Measurements from ENCODE around the gene DTWD1. TPM values are rescaled to one million over a fixed set of nuclear protein-coding genes. Genes with fewer than 3 reads are reported as not detected.

DTWD1 gene
- total and polyA plus RNA-seq, 2 of the 4 experiments (the other 2 are of a cell fraction) = 19.9 to 20.1 TPM

- H2AK5ac ChIP-seq (ENCODE audit: low read depth, low read length) = peak overlapping the region; percentile 40; the same call in 1 of the 2 replicates
- H3K9me3 ChIP-seq (ENCODE audit: control insufficient read depth, insufficient read depth, low read length) = no peaks in the 10 kb centered on the region
- no peak overlapping the region for H4K5ac ChIP-seq (ENCODE audit: low read depth, low read length)
- no peak overlapping the region for H3K4me2 ChIP-seq (ENCODE audit: low read depth, low read length)
- H3K4me3 ChIP-seq (ENCODE audit: insufficient read depth, low read depth, low read length) = no peak overlapping the region
- BruUV-seq (replicated peaks) = no TSS peak
- H3K9ac ChIP-seq (ENCODE audit: low read depth, low read length) = no peak overlapping the region
- H3K56ac ChIP-seq (ENCODE audit: extremely low read depth, insufficient read depth, low read length) = no peak overlapping the region
- H3K4ac ChIP-seq (ENCODE audit: low read depth, low read length) = peak overlapping the region; percentile 1; the same call in 1 of the 2 replicates
- H2BK120ac ChIP-seq (ENCODE audit: low read depth, low read length) = 0 out of 2 replicates have a peak overlapping the region, but pooled peaks have one; percentile 7
- intact Hi-C loops (cut with micrococcal nuclease) = no loop called here
- peaks cover 6 to 17% of the 10 kb centered on the region in 2 experiments; a peak in 2 of 4 replicates for H3K79me1 ChIP-seq (ENCODE audit: low read depth in 1 of 2, low read length in 2 of 2)
- ATAC-seq (ENCODE audit: low read depth) (0 out of 2 replicates have a peak, but pooled peaks have one; percentile 31), DNase-seq (peak; percentile 81)
- in situ Hi-C loops (cut with MboI; ENCODE audit: low sequenced_read_pairs) = no loop called here
- dilution Hi-C loops (cut with HindIII; ENCODE audit: low sequenced_read_pairs, unreplicated experiment) = no loop called here
- 0 out of 2 replicates have a peak overlapping the region, but pooled peaks have one; percentile 8 for H3K14ac ChIP-seq (replicated peaks; ENCODE audit: low read depth, low read length)
- peaks cover 10% of the 10 kb centered on the region for H3K36me3 ChIP-seq (ENCODE audit: control insufficient read depth, insufficient read depth, low read length)
- H2AK9ac ChIP-seq (replicated peaks; ENCODE audit: low read depth, low read length, poor library complexity) = no peak overlapping the region
- no peak overlapping the region for H2AFZ ChIP-seq (replicated peaks; ENCODE audit: low read length, poor library complexity)
- no peaks in the 10 kb centered on the region for H3K27me3 ChIP-seq (ENCODE audit: control insufficient read depth, insufficient read depth, low read length)
- H4K91ac ChIP-seq (ENCODE audit: insufficient read depth, low read depth, low read length) = no peak overlapping the region; the same call in 1 of the 2 replicates
- peak overlapping the region; percentile 59; the same call in 1 of the 2 replicates for H3K18ac ChIP-seq (ENCODE audit: low read depth, low read length)
- ChIA-PET CTCF (no interaction called here), POLR2A (ENCODE audit: unreplicated experiment) (interaction anchor here (0.6 kb wide), 1 partner anchor 357 kb away, joined by 5 read pairs; no protein-coding TSS in a partner anchor)
- H2BK20ac ChIP-seq (ENCODE audit: low read depth, low read length) = no peak overlapping the region
- H2BK15ac ChIP-seq (ENCODE audit: low read depth, low read length) = 0 out of 3 replicates have a peak overlapping the region, but pooled peaks have one; percentile 19
- peak overlapping the region; percentile 48 for H2BK5ac ChIP-seq (ENCODE audit: low read depth, low read length, poor library complexity, severe bottlenecking)
- H3K27ac ChIP-seq (ENCODE audit: insufficient read depth, low read length) = peak overlapping the region; percentile 39; the same call in 1 of the 2 replicates
- TF ChIP-seq RAD21 (IDR thresholded peaks at IDR 0.05; ENCODE audit: low read length) = no peak
- TF ChIP-seq BHLHE40 (IDR thresholded peaks at IDR 0.05; ENCODE audit: low read depth, low read length) = peak; percentile 77
- no peak overlapping the region for H3K23ac ChIP-seq (ENCODE audit: low read depth, low read length)
- H4K20me1 ChIP-seq (ENCODE audit: insufficient read depth, low read length) = no peaks in the 10 kb centered on the region
- H4K8ac ChIP-seq (ENCODE audit: low read depth in 2 of 2, low read length in 2 of 2) = peak overlapping the region in 1 of 2 experiments; percentile 23; a peak in 1 of 4 replicates
- peaks cover 12% of the 10 kb centered on the region for H3K4me1 ChIP-seq (ENCODE audit: control insufficient read depth, insufficient read depth, low read length)
- peaks cover 2% of the 10 kb centered on the region; the same call in 1 of the 2 replicates for H3K9me1 ChIP-seq (ENCODE audit: insufficient read depth, low read length)
Measured at GRCh38 chr15:49645941-49646340, 25.1 kb downstream of the DTWD1 start.
